K562 (cell line): ENCODE results near the gene PARD3. TPM values are rescaled to one million over a fixed set of nuclear protein-coding genes. Genes with fewer than 3 reads are reported as not detected.
"Not testable (repeated sequence)": the region's sequence is repeated elsewhere in the genome, so short reads cannot be mapped to it uniquely, and the experiment has no call there.

Experiments
- ATAC-seq: fragments of 200-7000 bp; cut with Tn5 transposase; 3 replicates; pipeline ENCODE4 v1.9.1; 2020; ENCODE audit warnings: moderate library complexity
- BruUV-seq: library from RNA; stranded (reverse); fragments of 400-500 nt; replicated peaks from 2 replicates; lab custom pipeline; 2021; lab: Mats Ljungman, UMichigan
- CTCF ChIA-PET: fragments of 300-600 bp; formaldehyde crosslinking; extraction: SDS; loops from one replicate; lab custom pipeline; 2021; ENCODE audit warnings: low intra/inter-chr PET ratio; lab: Yijun Ruan, JAX
- POLR2A ChIA-PET: fragments of 300-600, 350-650 bp; sonication (Branson Sonifier 250); formaldehyde crosslinking; extraction: SDS; loops from one replicate; lab custom pipeline; 2021; ENCODE audit warnings: antibody characterized with exemption, inconsistent platforms; lab: Yijun Ruan, JAX
- DNase-seq, 4 experiments: peaks; one replicate each; pipeline versions ENCODE4 v3.0.0 to v3.0.0-alpha.2; 2011 to 2018; ENCODE audit warnings: low spot score in 3 of 4, mixed read lengths in 3 of 4; ENCODE audit errors: extremely low read depth in 1 of 4
- FAIRE-seq: peaks from 2 replicates; lab custom pipeline; 2011; peaks lifted over from hg19 to GRCh38; lab: Jason Lieb, UNC
- H2AFZ ChIP-seq: 2 replicates; pipeline ENCODE4 v1.6.0; 2011; ENCODE audit warnings: low read depth, low read length, control low read depth, inconsistent platforms
- H3K27ac ChIP-seq: fragments of 200-600 bp; 3 replicates; pipeline ENCODE4 v1.8.0; 2011; ENCODE audit warnings: low read depth, mild to moderate bottlenecking, control low read depth, inconsistent platforms, low read length, moderate library complexity, mixed read lengths; ENCODE audit errors: extremely low read depth
- H3K27me3 ChIP-seq, 2 experiments: fragments of 300-600 bp in 1 of 2; 2 replicates in 1 of 2; 3 replicates in 1 of 2; pipeline versions ENCODE4 v1.6.0 to v1.8.0; 2011; ENCODE audit warnings: inconsistent platforms in 2 of 2, low read length in 2 of 2, mild to moderate bottlenecking in 1 of 2, mixed read lengths in 1 of 2, moderate library complexity in 1 of 2; ENCODE audit not compliant: control insufficient read depth in 2 of 2, insufficient read depth in 2 of 2
- H3K36me3 ChIP-seq: fragments of 300-600 bp; 3 replicates; pipeline ENCODE4 v1.8.0; 2011; ENCODE audit warnings: mild to moderate bottlenecking, low read length, inconsistent platforms; ENCODE audit not compliant: control insufficient read depth, insufficient read depth
- H3K4me1 ChIP-seq, 2 experiments: fragments of 200-600 bp in 1 of 2; replicated peaks in 1 of 2; 2 replicates in 1 of 2; 3 replicates in 1 of 2; pipeline versions ENCODE4 v1.5.1 to v1.8.0; 2011; ENCODE audit warnings: inconsistent platforms in 2 of 2, low read length in 2 of 2, mild to moderate bottlenecking in 1 of 2, mixed read lengths in 1 of 2, moderate library complexity in 1 of 2; ENCODE audit not compliant: control insufficient read depth in 2 of 2, insufficient read depth in 2 of 2
- H3K4me2 ChIP-seq: 2 replicates; pipeline ENCODE4 v1.6.1; 2011; ENCODE audit warnings: low read length, control low read depth, inconsistent platforms, mixed read lengths; ENCODE audit not compliant: insufficient read depth
- H3K4me3 ChIP-seq: fragments of 200-600 bp; sonication (generic), shearing (Covaris generic); 2 replicates; pipeline ENCODE4 v1.5.1; 2016; ENCODE audit warnings: control low read depth, inconsistent platforms
- H3K79me2 ChIP-seq: fragments of 200-600 bp; 3 replicates; pipeline ENCODE4 v1.8.0; 2011; ENCODE audit warnings: low read length, inconsistent platforms; ENCODE audit not compliant: control insufficient read depth, insufficient read depth
- H3K9ac ChIP-seq, 2 experiments: 2 replicates each; pipeline versions ENCODE4 v1.6.0 to v1.6.1; 2011; ENCODE audit warnings: low read depth in 2 of 2, low read length in 2 of 2, control low read depth in 1 of 2, inconsistent platforms in 1 of 2, mild to moderate bottlenecking in 1 of 2, mixed read lengths in 1 of 2; ENCODE audit not compliant: insufficient read depth in 1 of 2
- H3K9me1 ChIP-seq: one replicate; pipeline ENCODE4 v1.6.0; 2011; ENCODE audit warnings: inconsistent platforms, mild to moderate bottlenecking, low read length, moderate library complexity; ENCODE audit not compliant: control insufficient read depth, insufficient read depth
- H3K9me3 ChIP-seq: replicated peaks from 2 replicates; pipeline ENCODE4 v1.5.1; 2011; ENCODE audit warnings: low read depth, low read length, inconsistent platforms; ENCODE audit not compliant: control insufficient read depth, insufficient read depth
- H4K20me1 ChIP-seq: replicated peaks from 2 replicates; pipeline ENCODE4 v1.6.1; 2011; ENCODE audit warnings: low read length, inconsistent platforms, mixed read lengths; ENCODE audit not compliant: control insufficient read depth, insufficient read depth
- BRD4 ChIP-seq: fragments of 200-600 bp; sonication (generic); IDR thresholded peaks from 2 replicates; pipeline ENCODE4 v1.6.1; 2017; ENCODE audit warnings: inconsistent platforms
- FOXP1 ChIP-seq: sonication (generic); formaldehyde crosslinking; IDR thresholded peaks from 2 replicates; pipeline ENCODE4 v1.8.0; 2022; ENCODE audit warnings: mild to moderate bottlenecking, missing genetic modification reagents
- FOXP4 ChIP-seq: sonication (generic); formaldehyde crosslinking; IDR thresholded peaks from 2 replicates; pipeline ENCODE4 v1.8.0; 2022; ENCODE audit warnings: mild to moderate bottlenecking, missing genetic modification reagents, borderline replicate concordance
- WGBS: fragments of 100-300 bp; shearing (Covaris generic); methylation state at CpG from one replicate; pipeline ENCODE4 v1.1.6; 2016; ENCODE audit warnings: low coverage, mixed read lengths; ENCODE audit not compliant: insufficient coverage; ENCODE audit errors: missing lambda C conversion rate; 5-methylcytosine and 5-hydroxymethylcytosine counted together
- in situ Hi-C: fragments of 300-500 bp; cut with MboI; formaldehyde crosslinking; loops from 4 replicates; pipeline ENCODE4 v1.15.0; 2018; ENCODE audit warnings: inconsistent platforms, mixed read lengths
- intact Hi-C: fragments of 100-400 bp; cut with micrococcal nuclease; formaldehyde crosslinking; loops from 2 replicates; pipeline ENCODE4 v1.14.2; 2022
- polyA plus RNA-seq, 8 experiments: library from polyadenylated mRNA; depleted of rRNA in 4 of 8; stranded (reverse) in 5 of 8; unstranded in 3 of 8; fragments of >200 nt; fragmentation: Nextera tagmentation in 2 of 8; fragmentation: Illumina TruSeq in 1 of 8; extraction: Ambion mirVana in 2 of 8; extraction: Trizol in 1 of 8; gene quantifications; 2 replicates each; pipeline versions ENCODE4 v1.2.1 to v1.2.3, GENCODE V29; 2011 to 2014; ENCODE audit warnings: inconsistent platforms in 1 of 8, missing spikeins in 1 of 8
- total RNA-seq, 7 experiments: library from RNA; depleted of rRNA in 6 of 7; stranded (reverse); fragments of >200 nt in 6 of 7; fragmentation: Illumina TruSeq in 2 of 7; extraction: Trizol in 2 of 7; gene quantifications; 2 replicates each; pipeline versions ENCODE4 v1.2.1 to v1.2.3, GENCODE V29; 2011 to 2021; ENCODE audit warnings: low replicate concordance in 1 of 7

The PARD3 gene
- total and polyA plus RNA-seq, 9 of the 15 experiments (the other 6 are each of a cell fraction or from before 2014, with no cell fraction given) = 2.7 to 11.7 (median 7.7) TPM

- intact Hi-C loops (no loop called here), in situ Hi-C loops (no loop called here)
- H3K4me1 ChIP-seq = no peaks in the 10 kb centered on the region; a peak in 1 of 5 replicates
- ChIA-PET POLR2A (interaction anchor here (0.7 kb wide), 1 partner anchor 8 kb away, joined by 3 read pairs; no protein-coding TSS in a partner anchor), CTCF (no interaction called here)
- ATAC-seq (no peak), FAIRE-seq (no peak), DNase-seq (no peak)
- no peak overlapping the region for H3K9ac ChIP-seq
- no peak overlapping the region for H3K4me3 ChIP-seq
- H2AFZ ChIP-seq = no peak overlapping the region
- no peaks in the 10 kb centered on the region for H3K9me1 ChIP-seq
- no peaks in the 10 kb centered on the region for H4K20me1 ChIP-seq
- no peak overlapping the region for H3K4me2 ChIP-seq
- H3K79me2 ChIP-seq = no peaks in the 10 kb centered on the region
- 17% methylated on average over 6 of the region's 6 CpGs for WGBS
- BruUV-seq = no TSS peak
- TF ChIP-seq FOXP1 (CRISPR knock-in tag) (peak; percentile 92; the same call in 1 of the 2 replicates), BRD4 (no peak), FOXP4 (CRISPR knock-in tag) (peak; percentile 85; the same call in 1 of the 2 replicates)
- H3K9me3 ChIP-seq = no peaks in the 10 kb centered on the region
- no peak overlapping the region for H3K27ac ChIP-seq
- no peaks in the 10 kb centered on the region for H3K27me3 ChIP-seq
- no peaks in the 10 kb centered on the region for H3K36me3 ChIP-seq
Measured at GRCh38 chr10:34701194-34701593, 113.9 kb downstream of the PARD3 start.

GRCh38 chr10:34700752-34701151 is 114.3 kb downstream of the PARD3 start:
- not testable (repeated sequence) for H3K4me2 ChIP-seq, ATAC-seq

More at GRCh38 chr10:34700752-34701151, 114.3 kb downstream of the PARD3 start:
- H4K20me1 ChIP-seq, FAIRE-seq, BruUV-seq, H3K9me1 ChIP-seq, H3K9ac ChIP-seq, DNase-seq, H3K79me2 ChIP-seq, in situ Hi-C loops, H3K4me1 ChIP-seq, intact Hi-C loops, CTCF ChIA-PET, H2AFZ ChIP-seq, H3K36me3 ChIP-seq, H3K27me3 ChIP-seq, H3K4me3 ChIP-seq, H3K9me3 ChIP-seq, H3K27ac ChIP-seq: not testable (repeated sequence)
- 27% methylated on average over 5 of the region's 5 CpGs for WGBS
- POLR2A ChIA-PET = interaction anchor here (0.6 kb wide), 1 partner anchor 11 kb away, joined by 5 read pairs; no protein-coding TSS in a partner anchor
